H1 (cell line): Measurements from ENCODE around the gene CCNA2. TPM values are rescaled to one million over a fixed set of nuclear protein-coding genes. Genes with fewer than 3 reads are reported as not detected.

Experiments
- CTCF ChIA-PET: fragments of 300-600 bp; sonication (Branson Sonifier 250); formaldehyde crosslinking; loops from one replicate; lab custom pipeline; 2021; ENCODE audit not compliant: partially characterized antibody; lab: Charles Lee
- POLR2A ChIA-PET: fragments of 300-600 bp; sonication (Branson Sonifier 250); formaldehyde crosslinking; loops from one replicate; lab custom pipeline; 2021; ENCODE audit warnings: inconsistent platforms; ENCODE audit not compliant: partially characterized antibody; lab: Charles Lee
- DNase-seq, 2 experiments: peaks; one replicate each; pipeline versions ENCODE4 v3.0.0 to v3.0.0-alpha.2; 2010 to 2022; ENCODE audit warnings: low spot score in 2 of 2, low read depth in 1 of 2, mixed read lengths in 1 of 2
- FAIRE-seq: peaks from 2 replicates; lab custom pipeline; 2011; peaks lifted over from hg19 to GRCh38; lab: Jason Lieb, UNC
- H2AFZ ChIP-seq: 2 replicates; pipeline ENCODE4 v1.8.1; 2012; ENCODE audit warnings: low read length, inconsistent platforms
- H2AK5ac ChIP-seq: 2 replicates; pipeline ENCODE4 v1.6.1; 2013; ENCODE audit warnings: low read depth, low read length
- H2BK120ac ChIP-seq: replicated peaks from 2 replicates; pipeline ENCODE3; 2013; ENCODE audit warnings: low read depth, low read length, inconsistent platforms
- H2BK12ac ChIP-seq: 2 replicates; pipeline ENCODE4 v1.6.1; 2013; ENCODE audit warnings: low read depth, low read length
- H2BK15ac ChIP-seq: 2 replicates; pipeline ENCODE4 v1.6.1; 2013; ENCODE audit warnings: low read length
- H2BK20ac ChIP-seq: 2 replicates; pipeline ENCODE4 v1.6.1; 2013; ENCODE audit warnings: low read length
- H2BK5ac ChIP-seq: 2 replicates; pipeline ENCODE4 v1.6.1; 2013; ENCODE audit warnings: low read depth, low read length
- H3K14ac ChIP-seq: 2 replicates; pipeline ENCODE4 v1.6.1; 2013; ENCODE audit warnings: inconsistent platforms; ENCODE audit not compliant: insufficient read length
- H3K18ac ChIP-seq: 2 replicates; pipeline ENCODE4 v1.6.1; 2013; ENCODE audit warnings: low read length; ENCODE audit errors: extremely low read depth
- H3K23ac ChIP-seq: 2 replicates; pipeline ENCODE4 v1.6.1; 2013; ENCODE audit warnings: inconsistent platforms; ENCODE audit not compliant: insufficient read length
- H3K23me2 ChIP-seq: 2 replicates; pipeline ENCODE4 v1.6.1; 2013; ENCODE audit warnings: low read depth, low read length
- H3K27ac ChIP-seq: 2 replicates; pipeline ENCODE4 v1.6.1; 2011; ENCODE audit warnings: low read depth, low read length, inconsistent platforms
- H3K27me3 ChIP-seq, 4 experiments: replicated peaks in 1 of 4; 1 replicate in 1 of 4; 2 replicates in 3 of 4; pipeline versions ENCODE4 v1.6.1 to v1.8.1; 2011 to 2013; ENCODE audit warnings: low read length in 3 of 4, mild to moderate bottlenecking in 3 of 4, inconsistent platforms in 2 of 4, mixed read lengths in 2 of 4, moderate library complexity in 1 of 4; ENCODE audit not compliant: control insufficient read depth in 3 of 4, insufficient read depth in 3 of 4; ENCODE audit errors: extremely low read depth in 1 of 4
- H3K36me3 ChIP-seq, 4 experiments: 2 replicates each; pipeline versions ENCODE4 v1.6.1 to v1.8.1; 2011 to 2013; ENCODE audit warnings: mild to moderate bottlenecking in 4 of 4, low read length in 3 of 4, moderate library complexity in 2 of 4, control low read depth in 1 of 4, inconsistent platforms in 1 of 4; ENCODE audit not compliant: insufficient read depth in 4 of 4, control insufficient read depth in 2 of 4
- H3K4ac ChIP-seq: replicated peaks from 2 replicates; pipeline ENCODE3; 2013; ENCODE audit warnings: low read length, low read depth, mixed read lengths, inconsistent platforms; ENCODE audit not compliant: insufficient read length
- H3K4me1 ChIP-seq, 4 experiments: replicated peaks in 1 of 4; 1 replicate in 1 of 4; 2 replicates in 3 of 4; pipeline versions ENCODE4 v1.6.1 to v1.8.1; 2011 to 2013; ENCODE audit warnings: low read length in 3 of 4, inconsistent platforms in 2 of 4, mixed read lengths in 1 of 4; ENCODE audit not compliant: insufficient read depth in 4 of 4, control insufficient read depth in 3 of 4
- H3K4me2 ChIP-seq, 2 experiments: 2 replicates each; pipeline versions ENCODE4 v1.6.1 to v1.8.1; 2011 to 2013; ENCODE audit warnings: low read depth in 2 of 2, low read length in 2 of 2, control low read depth in 1 of 2, inconsistent platforms in 1 of 2, mild to moderate bottlenecking in 1 of 2; ENCODE audit not compliant: insufficient read depth in 1 of 2
- H3K4me3 ChIP-seq, 4 experiments: fragments of 200-600, 300-600 bp in 1 of 4; sonication (generic), shearing (Covaris generic), sonication (Bioruptor Twin) in 1 of 4; 2 replicates each; pipeline versions ENCODE4 v1.5.1 to v1.8.1; 2011 to 2016; ENCODE audit warnings: low read length in 4 of 4, low read depth in 3 of 4, control low read depth in 2 of 4, inconsistent platforms in 2 of 4, mild to moderate bottlenecking in 2 of 4, mixed read lengths in 1 of 4, moderate library complexity in 1 of 4; ENCODE audit not compliant: insufficient read depth in 2 of 4; ENCODE audit errors: extremely low read depth in 1 of 4
- H3K56ac ChIP-seq: replicated peaks from 2 replicates; pipeline ENCODE3; 2013; ENCODE audit warnings: low read depth, mild to moderate bottlenecking, mixed read lengths, low read length, inconsistent platforms; ENCODE audit not compliant: insufficient read length
- H3K79me1 ChIP-seq: 2 replicates; pipeline ENCODE4 v1.6.1; 2013; ENCODE audit warnings: low read depth, low read length, control low read depth
- H3K79me2 ChIP-seq, 2 experiments: 2 replicates each; pipeline versions ENCODE4 v1.6.1 to v1.8.1; 2012 to 2013; ENCODE audit warnings: low read length in 2 of 2, mild to moderate bottlenecking in 2 of 2, inconsistent platforms in 1 of 2; ENCODE audit not compliant: insufficient read depth in 2 of 2, control insufficient read depth in 1 of 2
- H3K9ac ChIP-seq, 4 experiments: replicated peaks in 1 of 4; 1 replicate in 1 of 4; 2 replicates in 3 of 4; pipeline versions ENCODE4 v1.6.1 to v1.8.1; 2011 to 2013; ENCODE audit warnings: low read depth in 3 of 4, low read length in 3 of 4, control low read depth in 2 of 4, mild to moderate bottlenecking in 2 of 4, moderate library complexity in 2 of 4, inconsistent platforms in 1 of 4; ENCODE audit errors: extremely low read depth in 1 of 4
- H3K9me3 ChIP-seq, 2 experiments: 2 replicates each; pipeline versions ENCODE4 v1.6.1 to v1.8.1; 2012 to 2013; ENCODE audit warnings: mild to moderate bottlenecking in 2 of 2, moderate library complexity in 2 of 2, control low read depth in 1 of 2, inconsistent platforms in 1 of 2, low read depth in 1 of 2, low read length in 1 of 2, mixed read lengths in 1 of 2; ENCODE audit not compliant: insufficient read depth in 2 of 2
- H4K20me1 ChIP-seq, 2 experiments: replicated peaks in 1 of 2; 2 replicates each; pipeline versions ENCODE3 to v1.8.1; 2011 to 2013; ENCODE audit warnings: inconsistent platforms in 2 of 2, low read length in 2 of 2, mild to moderate bottlenecking in 1 of 2; ENCODE audit not compliant: insufficient read depth in 2 of 2, control insufficient read depth in 1 of 2
- H4K5ac ChIP-seq: 2 replicates; pipeline ENCODE4 v1.6.1; 2013; ENCODE audit warnings: low read length, low read depth, mixed read lengths, inconsistent platforms; ENCODE audit not compliant: insufficient read length
- H4K8ac ChIP-seq: 2 replicates; pipeline ENCODE4 v1.8.0; 2013; ENCODE audit warnings: mild to moderate bottlenecking, moderate library complexity, low read length, inconsistent platforms; ENCODE audit not compliant: insufficient read depth; ENCODE audit errors: extremely low read depth
- H4K91ac ChIP-seq: replicated peaks from 2 replicates; pipeline ENCODE3; 2013; ENCODE audit warnings: low read length, mixed read lengths, inconsistent platforms; ENCODE audit not compliant: insufficient read length
- CHD2 ChIP-seq: IDR thresholded peaks from 2 replicates; pipeline ENCODE4 v1.6.1; 2012; ENCODE audit warnings: low read length, improper control_type of control experiment
- EZH2 ChIP-seq: fragments of 200-600 bp; sonication (generic); IDR thresholded peaks from 2 replicates; pipeline ENCODE4 v1.7.1; 2012; ENCODE audit warnings: low read depth, mild to moderate bottlenecking, moderate library complexity, low read length, inconsistent platforms; ENCODE audit not compliant: severe bottlenecking
- KDM5A ChIP-seq: fragments of 200-600 bp; IDR thresholded peaks from 2 replicates; pipeline ENCODE4 v1.7.1; 2012; ENCODE audit warnings: mild to moderate bottlenecking, low read length, inconsistent platforms, mixed read lengths
- SIRT6 ChIP-seq: IDR thresholded peaks from one replicate; pipeline ENCODE4 v1.7.1; 2012; ENCODE audit warnings: low read length, inconsistent platforms
- polyA plus RNA-seq, 7 experiments: library from polyadenylated mRNA; depleted of rRNA in 3 of 7; stranded (reverse) in 5 of 7; unstranded in 2 of 7; fragments of >200 nt in 5 of 7; fragments of 200-250 nt in 2 of 7; gene quantifications; 1 replicate in 5 of 7; 2 replicates in 1 of 7; 4 replicates in 1 of 7; pipeline versions ENCODE4 v1.2.1 to v1.2.3, GENCODE V29; 2011 to 2013; ENCODE audit warnings: missing spikeins in 2 of 7, mixed read lengths in 2 of 7
- total RNA-seq: library from RNA; stranded (reverse); fragmentation: NEBNext Ultra II Directional; extraction: Animal tissue kit (Norgen Biotek cat#: 25700); gene quantifications from 2 replicates; pipeline ENCODE4 v1.2.1, GENCODE V29; 2021

Gene CCNA2
- total and polyA plus RNA-seq, 2 of the 8 experiments (the other 6 are each of a cell fraction or from before 2014, with no cell fraction given): 42.1 to 98.6 TPM

DNA sequence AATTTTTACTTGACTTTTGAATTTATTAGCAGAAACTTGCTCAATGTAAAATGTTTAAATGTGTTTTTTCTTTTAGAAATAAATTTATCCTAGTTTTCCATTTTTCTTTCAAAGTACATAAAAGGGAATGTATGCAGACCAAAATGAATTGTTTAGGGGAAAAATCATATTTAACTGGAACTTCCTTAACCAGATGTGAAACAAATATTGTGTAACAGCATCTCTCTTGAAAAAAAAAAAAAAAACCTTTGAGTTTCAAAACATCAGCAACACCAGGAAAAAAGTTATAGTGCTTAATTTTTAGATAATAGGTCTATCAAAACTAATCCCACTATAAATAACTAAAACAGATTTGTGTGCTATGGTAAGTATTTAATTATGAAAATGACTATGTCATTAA lies 14.5 kb upstream of the CCNA2 start:
- no peak overlapping the region for H2BK120ac ChIP-seq
- TF ChIP-seq KDM5A: no peak
- TF ChIP-seq CHD2: no peak
- no peak for TF ChIP-seq EZH2
- no peak for TF ChIP-seq SIRT6
- H4K5ac ChIP-seq: no peak overlapping the region
- H3K14ac ChIP-seq: no peak overlapping the region
- no peak overlapping the region for H2BK20ac ChIP-seq
- ChIA-PET POLR2A (no interaction called here), CTCF (no interaction called here)
- no peak overlapping the region for H3K18ac ChIP-seq
- DNase-seq (no peak), FAIRE-seq (no peak)
- H3K79me1 ChIP-seq: no peaks in the 10 kb centered on the region
- no peak overlapping the region for H2BK5ac ChIP-seq
- H3K27me3 ChIP-seq: no peaks in the 10 kb centered on the region
- no peaks in the 10 kb centered on the region for H3K9me3 ChIP-seq
- no peak overlapping the region for H3K56ac ChIP-seq
- H3K23ac ChIP-seq: no peak overlapping the region
- no peak overlapping the region for H2BK15ac ChIP-seq
- H4K20me1 ChIP-seq: no peaks in the 10 kb centered on the region
- H3K4me1 ChIP-seq: no peaks in the 10 kb centered on the region
- H3K4me2 ChIP-seq: no peak overlapping the region
- H2AFZ ChIP-seq: no peak overlapping the region
- peaks cover 0 to 9% (median 1%) of the 10 kb centered on the region in 4 experiments; a peak in 2 of 8 replicates for H3K36me3 ChIP-seq
- H4K8ac ChIP-seq: no peak overlapping the region
- no peak overlapping the region for H3K4me3 ChIP-seq
- no peak overlapping the region for H3K27ac ChIP-seq
- no peak overlapping the region for H2AK5ac ChIP-seq
- H3K23me2 ChIP-seq: no peaks in the 10 kb centered on the region; the same call in 1 of the 2 replicates
- no peak overlapping the region for H3K9ac ChIP-seq
- no peak overlapping the region for H2BK12ac ChIP-seq
- H3K4ac ChIP-seq: no peak overlapping the region
- no peak overlapping the region for H4K91ac ChIP-seq
- no peaks in the 10 kb centered on the region for H3K79me2 ChIP-seq
